Gastroesophageal sphincter (tissue), 4 donors: Measurements from ENCODE around the gene GMDS. TPM values are rescaled to one million over a fixed set of nuclear protein-coding genes. Genes with fewer than 3 reads are reported as not detected.

Experiments used
- ATAC-seq: fragments of 150-250 bp; one replicate; pipeline ENCODE4 v1.9.1; 2016; ENCODE audit warnings: mild to moderate bottlenecking, moderate library complexity
- H3K27ac ChIP-seq, 4 donors: fragments of 200-600 bp; sonication (generic) in 3 of 4; 1 replicate in 3 of 4; 2 replicates in 1 of 4; pipeline ENCODE4 v1.5.1; 2016 to 2019
- H3K27me3 ChIP-seq: fragments of 200-600 bp; sonication (generic); one replicate; pipeline ENCODE4 v1.5.1; 2019
- H3K36me3 ChIP-seq, 2 donors: fragments of 200-600 bp; sonication (generic); one replicate each; pipeline ENCODE4 v1.5.1; 2019; ENCODE audit warnings: control low read depth in 1 of 2
- H3K4me1 ChIP-seq, 3 donors: fragments of 200-600 bp; sonication (generic); 1 replicate in 2 of 3; 2 replicates in 1 of 3; pipeline ENCODE4 v1.5.1; 2016 to 2019; ENCODE audit warnings: control low read depth in 2 of 3
- H3K4me3 ChIP-seq, 2 donors: fragments of 200-600 bp; sonication (generic); one replicate each; pipeline ENCODE4 v1.5.1; 2019; ENCODE audit warnings: mild to moderate bottlenecking in 1 of 2, moderate library complexity in 1 of 2
- H3K9me3 ChIP-seq, 3 donors: fragments of 200-600 bp; sonication (generic); one replicate each; pipeline ENCODE4 v1.5.1; 2017 to 2019; ENCODE audit warnings: control low read depth in 2 of 3
- CTCF ChIP-seq, 4 experiments: fragments of 200-600 bp in 2 of 4; fragments of 450-650 bp in 2 of 4; sonication (generic) in 1 of 4; IDR thresholded peaks; one replicate each; pipeline ENCODE4 v1.5.1; 2017 to 2019; ENCODE audit warnings: antibody characterized with exemption in 4 of 4, mild to moderate bottlenecking in 2 of 4, moderate library complexity in 2 of 4
- EP300 ChIP-seq: sonication (generic); formaldehyde crosslinking; IDR thresholded peaks from one replicate; pipeline ENCODE4 v1.6.1; 2017; ENCODE audit warnings: antibody characterized with exemption, mild to moderate bottlenecking
- POLR2A ChIP-seq, 2 donors: fragments of 450-650 bp; IDR thresholded peaks; one replicate each; pipeline ENCODE4 v1.6.1; 2017; ENCODE audit warnings: antibody characterized with exemption in 2 of 2, mild to moderate bottlenecking in 2 of 2, moderate library complexity in 1 of 2
- POLR2AphosphoS5 ChIP-seq: sonication (generic); formaldehyde crosslinking; IDR thresholded peaks from one replicate; pipeline ENCODE4 v1.6.1; 2017; ENCODE audit warnings: antibody characterized with exemption
- WGBS, 2 donors: methylation state at CpG; one replicate each; pipeline ENCODE4 v1.1.5; 2018; ENCODE audit warnings: low coverage in 1 of 2; 5-methylcytosine and 5-hydroxymethylcytosine counted together
- total RNA-seq, 4 donors: library from RNA; depleted of rRNA; stranded (reverse); fragments of >200 nt; gene quantifications; one replicate each; pipeline ENCODE4 v1.1.0, GENCODE V29; 2016

Gene GMDS
- total RNA-seq, 4 donors from 2014 or later: 5.0 to 14.7 (median 6.4) TPM

- TF ChIP-seq EP300 (no peak), POLR2A (IDR thresholded peaks at IDR 0.05) (no peak), POLR2AphosphoS5 (no peak), CTCF (IDR thresholded peaks at IDR 0.05) (no peak)
- Histone ChIP-seq H3K36me3 (no peaks in the 10 kb centered on the region), H3K9me3 (no peaks in the 10 kb centered on the region), H3K4me1 (peaks cover 0 to 25% (median 10%) of the 10 kb centered on the region in 3 donors), H3K4me3 (no peak overlapping the region), H3K27ac (no peak overlapping the region), H3K27me3 (peaks cover 82% of the 10 kb centered on the region)
- no peak for ATAC-seq
- 89 to 95% methylated on average over 2 to 3 of the region's 10 CpGs for WGBS, 2 donors
These were observed 643.2 kb downstream of the GMDS start for GRCh38 chr6:1602049-1602713.

- no peak for ATAC-seq
- Histone ChIP-seq H3K27me3 (peaks cover 74% of the 10 kb centered on the region), H3K9me3 (no peaks in the 10 kb centered on the region), H3K36me3 (no peaks in the 10 kb centered on the region), H3K27ac (no peak overlapping the region), H3K4me3 (no peak overlapping the region), H3K4me1 (peaks cover 0 to 19% (median 10%) of the 10 kb centered on the region in 3 donors)
- TF ChIP-seq EP300: no peak
- TF ChIP-seq POLR2A (IDR thresholded peaks at IDR 0.05): no peak
- TF ChIP-seq CTCF (IDR thresholded peaks at IDR 0.05): no peak
- no peak for TF ChIP-seq POLR2AphosphoS5
- WGBS, 2 donors: 61 to 91% methylated on average over 4 to 24 of the region's 60 CpGs
These were observed 644.0 kb downstream of the GMDS start for GRCh38 chr6:1601158-1602048.

- Histone ChIP-seq H3K36me3 (no peaks in the 10 kb centered on the region), H3K4me3 (no peak overlapping the region), H3K9me3 (no peaks in the 10 kb centered on the region), H3K4me1 (peaks cover 0 to 24% (median 13%) of the 10 kb centered on the region in 3 donors), H3K27me3 (peaks cover 73% of the 10 kb centered on the region), H3K27ac (no peak overlapping the region)
- no peak for ATAC-seq
- 77 to 86% methylated on average over 13 to 15 of the region's 15 CpGs for WGBS, 2 donors
- no peak for TF ChIP-seq POLR2AphosphoS5
- TF ChIP-seq POLR2A (IDR thresholded peaks at IDR 0.05): no peak
- no peak for TF ChIP-seq EP300
- no peak for TF ChIP-seq CTCF (IDR thresholded peaks at IDR 0.05)
These were observed 644.6 kb downstream of the GMDS start for GRCh38 chr6:1600764-1601157.

- TF ChIP-seq POLR2A (IDR thresholded peaks at IDR 0.05) (no peak), EP300 (no peak), POLR2AphosphoS5 (no peak), CTCF (IDR thresholded peaks at IDR 0.05) (no peak)
- no peak for ATAC-seq
- Histone ChIP-seq H3K4me1 (peaks cover 0 to 23% (median 13%) of the 10 kb centered on the region in 3 donors), H3K27me3 (peaks cover 73% of the 10 kb centered on the region), H3K36me3 (no peaks in the 10 kb centered on the region), H3K9me3 (no peaks in the 10 kb centered on the region), H3K4me3 (no peak overlapping the region), H3K27ac (no peak overlapping the region)
- WGBS, 2 donors: 75 to 77% methylated on average over 2 to 3 of the region's 3 CpGs
These were observed 645.2 kb downstream of the GMDS start for GRCh38 chr6:1600063-1600763.
